HepG2 (cell line): ENCODE measurements around the gene MED12L. TPM values are rescaled to one million over a fixed set of nuclear protein-coding genes. Genes with fewer than 3 reads are reported as not detected.

Source experiments
- FOXC1 ChIP-seq: sonication (generic); formaldehyde crosslinking; IDR thresholded peaks from 2 replicates; pipeline ENCODE4 v1.8.0; 2022; ENCODE audit warnings: mild to moderate bottlenecking, missing genetic modification reagents, borderline replicate concordance
- FOXJ3 ChIP-seq: sonication (generic); formaldehyde crosslinking; IDR thresholded peaks from 2 replicates; pipeline ENCODE4 v1.4.0; 2020; ENCODE audit warnings: missing genetic modification reagents, mild to moderate bottlenecking, borderline replicate concordance
- KDM4B ChIP-seq: sonication (generic); formaldehyde crosslinking; IDR thresholded peaks from 2 replicates; pipeline ENCODE4 v1.4.0; 2020; ENCODE audit warnings: missing genetic modification reagents
- KLF11 ChIP-seq: IDR thresholded peaks from 2 replicates; pipeline ENCODE4 v1.6.1; 2016; ENCODE audit warnings: missing compliant biosample characterization
- MEF2D ChIP-seq: sonication (generic); formaldehyde crosslinking; IDR thresholded peaks from 2 replicates; pipeline ENCODE4 v1.5.1; 2020; ENCODE audit warnings: mild to moderate bottlenecking, missing genetic modification reagents
- PLRG1 ChIP-seq: fragments of 450-650 bp; conservative IDR thresholded peaks from 2 replicates; pipeline ENCODE4 v1.6.1; 2016
- RFX3 ChIP-seq: IDR thresholded peaks from 2 replicates; pipeline ENCODE4 v1.6.1; 2016; ENCODE audit warnings: missing biosample characterization, missing genetic modification reagents
- SIX4 ChIP-seq: sonication (generic); formaldehyde crosslinking; IDR thresholded peaks from 2 replicates; pipeline ENCODE4 v1.4.0; 2020; ENCODE audit warnings: missing genetic modification reagents
- SSRP1 ChIP-seq: IDR thresholded peaks from 2 replicates; pipeline ENCODE4 v1.6.1; 2016; ENCODE audit warnings: control low read depth
- TCF12 ChIP-seq, 2 experiments: fragments of 450-650 bp in 1 of 2; sonication (generic) in 1 of 2; formaldehyde crosslinking in 1 of 2; IDR thresholded peaks; 2 replicates each; pipeline versions ENCODE4 v1.6.1 to v1.8.0; 2017 to 2022; ENCODE audit warnings: antibody characterized with exemption in 1 of 2, mild to moderate bottlenecking in 1 of 2, missing genetic modification reagents in 1 of 2, moderate library complexity in 1 of 2
- ZEB1 ChIP-seq: IDR thresholded peaks from 2 replicates; pipeline ENCODE4 v1.6.1; 2012; ENCODE audit warnings: mild to moderate bottlenecking, low read depth, inconsistent platforms; ENCODE audit not compliant: insufficient replicate concordance
- ZNF205 ChIP-seq: IDR thresholded peaks from 2 replicates; pipeline ENCODE4 v1.6.1; 2018; ENCODE audit warnings: missing biosample characterization, missing genetic modification reagents
- ZNF335 ChIP-seq: sonication (generic); formaldehyde crosslinking; IDR thresholded peaks from 2 replicates; pipeline ENCODE4 v1.4.0; 2020; ENCODE audit warnings: missing genetic modification reagents
- ZNF343 ChIP-seq: sonication (generic); formaldehyde crosslinking; IDR thresholded peaks from 2 replicates; pipeline ENCODE4 v1.4.0; 2020; ENCODE audit warnings: mild to moderate bottlenecking, missing genetic modification reagents
- ZNF430 ChIP-seq: sonication (generic); formaldehyde crosslinking; IDR thresholded peaks from 2 replicates; pipeline ENCODE4 v1.9.0; 2021; ENCODE audit warnings: mild to moderate bottlenecking, missing genetic modification reagents
- ZNF644 ChIP-seq: IDR thresholded peaks from 2 replicates; pipeline ENCODE4 v1.6.1; 2016; ENCODE audit warnings: low read depth
- ZNF670 ChIP-seq: sonication (generic); formaldehyde crosslinking; IDR thresholded peaks from 2 replicates; pipeline ENCODE4 v1.8.0; 2022; ENCODE audit warnings: mild to moderate bottlenecking, missing genetic modification reagents, borderline replicate concordance
- ZNF737 ChIP-seq: sonication (generic); formaldehyde crosslinking; IDR thresholded peaks from 2 replicates; pipeline ENCODE4 v1.5.0; 2020; ENCODE audit warnings: missing genetic modification reagents, mild to moderate bottlenecking, borderline replicate concordance
- ZNF850 ChIP-seq: sonication (generic); formaldehyde crosslinking; conservative IDR thresholded peaks from 2 replicates; pipeline ENCODE4 v1.9.0; 2021; ENCODE audit warnings: mild to moderate bottlenecking, missing genetic modification reagents
- ZSCAN29 ChIP-seq: sonication (generic); formaldehyde crosslinking; conservative IDR thresholded peaks from 2 replicates; pipeline ENCODE4 v1.4.0; 2020; ENCODE audit warnings: mild to moderate bottlenecking, missing genetic modification reagents
- polyA plus RNA-seq, 8 experiments: library from polyadenylated mRNA; depleted of rRNA in 3 of 8; stranded (reverse) in 7 of 8; unstranded in 1 of 8; fragments of >200 nt; fragmentation: Illumina TruSeq in 4 of 8; extraction: Trizol in 4 of 8; gene quantifications; 2 replicates each; pipeline versions ENCODE4 v1.2.1 to v1.2.3, GENCODE V29; 2011 to 2016; ENCODE audit warnings: low read depth in 4 of 8, missing spikeins in 1 of 8, mixed read lengths in 1 of 8; ENCODE audit not compliant: insufficient read depth in 1 of 8
- total RNA-seq, 5 experiments: library from RNA; depleted of rRNA; stranded (reverse); fragments of >200 nt; fragmentation: Illumina TruSeq; extraction: Trizol; gene quantifications; 2 replicates each; pipeline ENCODE4 v1.2.3, GENCODE V29; 2016; ENCODE audit warnings: low read depth in 1 of 5
- TF ChIP-seq, protein P1 (sequence below): sonication (generic); formaldehyde crosslinking; conservative IDR thresholded peaks from 2 replicates; pipeline ENCODE4 v1.8.0; 2022; ENCODE audit warnings: low read depth, missing genetic modification reagents
- TF ChIP-seq, protein P2 (sequence below): sonication (generic); formaldehyde crosslinking; IDR thresholded peaks from 2 replicates; pipeline ENCODE4 v1.5.1; 2020; ENCODE audit warnings: missing genetic modification reagents, mild to moderate bottlenecking, borderline replicate concordance
- TF ChIP-seq, protein P3 (sequence below): sonication (generic); formaldehyde crosslinking; IDR thresholded peaks from 2 replicates; pipeline ENCODE4 v1.5.0; 2020; ENCODE audit warnings: missing genetic modification reagents
- TF ChIP-seq, protein P4 (sequence below): sonication (generic); formaldehyde crosslinking; IDR thresholded peaks from 2 replicates; pipeline ENCODE4 v1.4.0; 2020; ENCODE audit warnings: low read depth, mild to moderate bottlenecking, missing genetic modification reagents

The MED12L gene
- total and polyA plus RNA-seq, 2 of the 13 experiments (the other 11 are each of a cell fraction or from before 2014, with no cell fraction given) = 0.07 to 0.64 TPM

DNA sequence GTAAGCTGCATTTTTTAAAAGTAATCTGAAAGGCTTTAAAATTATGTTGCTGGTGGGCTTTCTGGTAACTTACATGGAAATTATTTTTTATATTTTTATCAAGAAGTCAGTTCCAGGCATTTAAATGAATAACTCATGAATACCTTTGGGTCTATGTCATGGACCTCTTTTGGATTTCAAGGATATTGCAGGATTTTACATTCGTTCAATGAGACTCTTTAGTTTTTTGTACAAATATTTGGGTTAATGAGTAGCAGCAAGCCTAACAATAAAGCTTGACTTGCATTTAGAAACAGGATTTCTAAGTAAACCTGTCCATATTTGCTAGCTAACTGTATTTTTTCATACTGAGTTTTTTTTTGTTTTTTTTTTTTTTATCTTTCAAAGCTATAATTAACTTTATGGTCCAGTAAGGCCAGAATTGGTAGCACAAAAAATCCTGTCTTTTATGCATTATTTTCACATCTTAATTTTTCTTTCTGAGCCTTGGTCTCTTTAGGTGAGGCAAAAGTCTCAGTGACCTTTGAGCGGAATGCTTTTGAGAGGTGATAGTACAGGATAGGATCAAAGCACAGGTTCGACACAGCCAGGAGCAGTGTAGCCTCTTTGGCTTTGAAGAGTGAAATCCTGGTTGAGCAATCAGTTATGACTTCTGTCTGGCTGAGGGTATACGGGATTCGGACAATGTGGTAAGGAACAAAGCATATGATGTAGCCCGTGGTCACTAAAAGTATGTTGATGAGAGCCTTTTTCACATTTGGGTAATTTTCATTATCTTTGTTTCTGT lies 112.7 kb downstream of the MED12L start (continued):
- TF ChIP-seq, protein P1, sequence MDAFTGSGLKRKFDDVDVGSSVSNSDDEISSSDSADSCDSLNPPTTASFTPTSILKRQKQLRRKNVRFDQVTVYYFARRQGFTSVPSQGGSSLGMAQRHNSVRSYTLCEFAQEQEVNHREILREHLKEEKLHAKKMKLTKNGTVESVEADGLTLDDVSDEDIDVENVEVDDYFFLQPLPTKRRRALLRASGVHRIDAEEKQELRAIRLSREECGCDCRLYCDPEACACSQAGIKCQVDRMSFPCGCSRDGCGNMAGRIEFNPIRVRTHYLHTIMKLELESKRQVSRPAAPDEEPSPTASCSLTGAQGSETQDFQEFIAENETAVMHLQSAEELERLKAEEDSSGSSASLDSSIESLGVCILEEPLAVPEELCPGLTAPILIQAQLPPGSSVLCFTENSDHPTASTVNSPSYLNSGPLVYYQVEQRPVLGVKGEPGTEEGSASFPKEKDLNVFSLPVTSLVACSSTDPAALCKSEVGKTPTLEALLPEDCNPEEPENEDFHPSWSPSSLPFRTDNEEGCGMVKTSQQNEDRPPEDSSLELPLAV (CRISPR knock-in tag) = no peak
- TF ChIP-seq ZNF343 (CRISPR knock-in tag) = no peak
- TF ChIP-seq ZNF850 (CRISPR knock-in tag) = no peak
- no peak for TF ChIP-seq ZNF737 (CRISPR knock-in tag)
- TF ChIP-seq ZEB1 = peak; percentile 71
- peak; percentile 85; the same call in 1 of the 2 replicates for TF ChIP-seq SIX4
- TF ChIP-seq KLF11 = no peak
- TF ChIP-seq, protein P2, sequence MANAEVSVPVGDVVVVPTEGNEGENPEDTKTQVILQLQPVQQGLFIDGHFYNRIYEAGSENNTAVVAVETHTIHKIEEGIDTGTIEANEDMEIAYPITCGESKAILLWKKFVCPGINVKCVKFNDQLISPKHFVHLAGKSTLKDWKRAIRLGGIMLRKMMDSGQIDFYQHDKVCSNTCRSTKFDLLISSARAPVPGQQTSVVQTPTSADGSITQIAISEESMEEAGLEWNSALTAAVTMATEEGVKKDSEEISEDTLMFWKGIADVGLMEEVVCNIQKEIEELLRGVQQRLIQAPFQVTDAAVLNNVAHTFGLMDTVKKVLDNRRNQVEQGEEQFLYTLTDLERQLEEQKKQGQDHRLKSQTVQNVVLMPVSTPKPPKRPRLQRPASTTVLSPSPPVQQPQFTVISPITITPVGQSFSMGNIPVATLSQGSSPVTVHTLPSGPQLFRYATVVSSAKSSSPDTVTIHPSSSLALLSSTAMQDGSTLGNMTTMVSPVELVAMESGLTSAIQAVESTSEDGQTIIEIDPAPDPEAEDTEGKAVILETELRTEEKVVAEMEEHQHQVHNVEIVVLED (CRISPR knock-in tag) = no peak
- TF ChIP-seq ZNF205 (CRISPR knock-in tag) = peak; percentile 15; the same call in 1 of the 2 replicates
- TF ChIP-seq SSRP1 = no peak
- 0 out of 2 replicates have a peak, but pooled peaks have one; percentile 84 for TF ChIP-seq ZNF670 (CRISPR knock-in tag)
- 0 out of 2 replicates have a peak, but pooled peaks have one; percentile 66 for TF ChIP-seq ZNF335 (CRISPR knock-in tag)
- peak; percentile 96 for TF ChIP-seq KDM4B (CRISPR knock-in tag)
- TF ChIP-seq, protein P3, sequence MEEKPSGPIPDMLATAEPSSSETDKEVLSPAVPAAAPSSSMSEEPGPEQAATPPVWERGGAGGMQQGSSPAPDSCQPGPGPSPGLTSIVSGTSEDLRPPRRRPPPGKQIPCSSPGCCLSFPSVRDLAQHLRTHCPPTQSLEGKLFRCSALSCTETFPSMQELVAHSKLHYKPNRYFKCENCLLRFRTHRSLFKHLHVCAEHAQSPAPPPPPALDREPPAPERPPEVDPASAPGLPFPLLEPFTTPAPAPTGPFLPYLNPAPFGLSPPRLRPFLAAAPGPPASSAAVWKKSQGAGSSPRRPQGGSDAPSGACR = peak; percentile 73; the same call in 1 of the 2 replicates
- TF ChIP-seq ZSCAN29 (CRISPR knock-in tag) = peak; percentile 92; the same call in 1 of the 2 replicates
- TF ChIP-seq FOXC1 (CRISPR knock-in tag) = no peak
- peak; percentile 79 for TF ChIP-seq ZNF644
- TF ChIP-seq TCF12 (IDR thresholded peaks at IDR 0.05) = no peak
- TF ChIP-seq TCF12 (CRISPR knock-in tag; IDR thresholded peaks at IDR 0.05) = peak; percentile 59; the same call in 1 of the 2 replicates
- TF ChIP-seq, protein P4, sequence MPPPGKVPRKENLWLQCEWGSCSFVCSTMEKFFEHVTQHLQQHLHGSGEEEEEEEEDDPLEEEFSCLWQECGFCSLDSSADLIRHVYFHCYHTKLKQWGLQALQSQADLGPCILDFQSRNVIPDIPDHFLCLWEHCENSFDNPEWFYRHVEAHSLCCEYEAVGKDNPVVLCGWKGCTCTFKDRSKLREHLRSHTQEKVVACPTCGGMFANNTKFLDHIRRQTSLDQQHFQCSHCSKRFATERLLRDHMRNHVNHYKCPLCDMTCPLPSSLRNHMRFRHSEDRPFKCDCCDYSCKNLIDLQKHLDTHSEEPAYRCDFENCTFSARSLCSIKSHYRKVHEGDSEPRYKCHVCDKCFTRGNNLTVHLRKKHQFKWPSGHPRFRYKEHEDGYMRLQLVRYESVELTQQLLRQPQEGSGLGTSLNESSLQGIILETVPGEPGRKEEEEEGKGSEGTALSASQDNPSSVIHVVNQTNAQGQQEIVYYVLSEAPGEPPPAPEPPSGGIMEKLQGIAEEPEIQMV (CRISPR knock-in tag) = no peak
- 0 out of 2 replicates have a peak, but pooled peaks have one; percentile 56 for TF ChIP-seq ZNF430 (CRISPR knock-in tag)
- TF ChIP-seq MEF2D = peak; percentile 77
- no peak for TF ChIP-seq RFX3
- peak; percentile 86; the same call in 1 of the 2 replicates for TF ChIP-seq FOXJ3 (CRISPR knock-in tag)
- TF ChIP-seq PLRG1 = no peak
